SK-MEL-5 (cell line): ENCODE data around the gene ABLIM3. TPM values are rescaled to one million over a fixed set of nuclear protein-coding genes. Genes with fewer than 3 reads are reported as not detected.

Experiments
- DNase-seq: peaks from one replicate; pipeline ENCODE4 v3.0.0-alpha.2; 2016; ENCODE audit warnings: low read depth, low spot score
- in situ Hi-C: cut with HindIII; loops from 2 replicates; pipeline ENCODE4 v1.10.0; 2016; ENCODE audit warnings: low sequenced_read_pairs, high pct_unique_total_duplicates, low pct_unique_long_range_greater_than_20kb
- total RNA-seq: library from RNA; depleted of rRNA; stranded (reverse); fragments of >200 nt; shearing (Covaris generic); gene quantifications from 2 replicates; pipeline ENCODE4 v1.2.3, GENCODE V29; 2014

The ABLIM3 gene
- total RNA-seq, 1 experiment from 2014 or later, result 0.58 TPM

- DNase-seq, result no peak
- in situ Hi-C loops, result no loop called here
Observed at GRCh38 chr5:149129181-149129580, 12.1 kb upstream of the ABLIM3 start.

- peak; percentile 33 for DNase-seq
- in situ Hi-C loops, result no loop called here
Observed at GRCh38 chr5:149130121-149130914, 11.0 kb upstream of the ABLIM3 start.

- in situ Hi-C loops, result no loop called here
- no peak for DNase-seq
Observed at GRCh38 chr5:149132474-149132873, 8.8 kb upstream of the ABLIM3 start.

GRCh38 chr5:149133795-149134777 is 7.2 kb upstream of the ABLIM3 start:
- DNase-seq, result no peak
- in situ Hi-C loops, result no loop called here

GRCh38 chr5:149134778-149135500 is 6.4 kb upstream of the ABLIM3 start:
- DNase-seq, result no peak
- in situ Hi-C loops, result no loop called here

GRCh38 chr5:149135536-149136201 is 5.6 kb upstream of the ABLIM3 start:
- in situ Hi-C loops, result no loop called here
- no peak for DNase-seq

GRCh38 chr5:149138182-149138923 is 2.9 kb upstream of the ABLIM3 start:
- in situ Hi-C loops, result no loop called here
- no peak for DNase-seq

- in situ Hi-C loops, result no loop called here
- no peak for DNase-seq
Observed at GRCh38 chr5:149140197-149141002, 893 bp upstream of the ABLIM3 start.

GRCh38 chr5:149141957-149142851 is 911 bp downstream of the ABLIM3 start:
- DNase-seq, result no peak
- in situ Hi-C loops, result no loop called here

- in situ Hi-C loops, result no loop called here
- DNase-seq, result no peak
Observed at GRCh38 chr5:149143470-149143869, 2.2 kb downstream of the ABLIM3 start.

GRCh38 chr5:149144637-149145036 is 3.3 kb downstream of the ABLIM3 start:
- DNase-seq, result peak; percentile 40
- in situ Hi-C loops, result no loop called here

- in situ Hi-C loops, result no loop called here
- DNase-seq, result no peak
Observed at GRCh38 chr5:149145138-149145537, 3.8 kb downstream of the ABLIM3 start.

GRCh38 chr5:149147676-149148075 is 6.4 kb downstream of the ABLIM3 start:
- DNase-seq, result no peak
- in situ Hi-C loops, result no loop called here

- no peak for DNase-seq
- in situ Hi-C loops, result no loop called here
Observed at GRCh38 chr5:149149942-149150341, 8.6 kb downstream of the ABLIM3 start.

GRCh38 chr5:149150457-149150856 is 9.2 kb downstream of the ABLIM3 start:
- in situ Hi-C loops, result no loop called here
- no peak for DNase-seq
